ENCODE data around the gene ZMIZ1. TPM values are rescaled to one million over a fixed set of nuclear protein-coding genes. Genes with fewer than 3 reads are reported as not detected.

ZMIZ1 gene
- total and polyA plus RNA-seq, 2 experiments from 2014 or later: 9.2 to 30.9 TPM

DNA sequence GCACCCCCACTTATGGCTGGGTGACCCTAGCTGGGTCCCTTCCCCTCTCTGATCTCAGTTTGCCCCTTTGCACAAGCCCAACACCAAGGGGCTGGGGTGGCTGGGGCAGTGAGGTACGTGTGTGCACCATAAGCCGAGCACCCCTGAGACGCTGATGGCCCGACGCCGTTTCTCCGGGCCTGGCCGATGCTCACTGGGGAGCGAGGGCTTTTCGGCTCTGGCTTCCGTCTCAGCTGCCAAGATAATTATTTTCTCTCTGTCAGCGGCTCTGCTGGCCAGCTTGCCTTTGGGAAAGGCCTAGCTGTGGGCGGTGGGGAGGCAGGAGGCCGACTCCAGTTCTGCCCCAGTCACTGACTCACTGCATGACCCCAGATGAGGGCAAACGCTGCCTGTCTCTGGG is 91.0 kb downstream of the ZMIZ1 start:
- no peak overlapping the region for H3K4me2 ChIP-seq
- no peak overlapping the region for H3K27ac ChIP-seq (ENCODE audit: low read depth)
- H3K4me1 ChIP-seq (ENCODE audit: insufficient read depth): peaks cover 32% of the 10 kb centered on the region
- H3K79me2 ChIP-seq (replicated peaks; ENCODE audit: insufficient read depth): peaks cover 31% of the 10 kb centered on the region
- H3K4me3 Mint-ChIP-seq: no peak overlapping the region
- peaks cover 18% of the 10 kb centered on the region for H3K27me3 Mint-ChIP-seq (ENCODE audit: insufficient read depth, low read depth, poor library complexity)
- no peak overlapping the region for H2AFZ ChIP-seq
- H3K9me2 ChIP-seq (ENCODE audit: insufficient read depth): no peaks in the 10 kb centered on the region
- no peak overlapping the region for H3K4me3 ChIP-seq
- TF ChIP-seq REST (IDR thresholded peaks at IDR 0.05; ENCODE audit: unreplicated experiment): no peak
- TF ChIP-seq EZH2 (IDR thresholded peaks at IDR 0.05; ENCODE audit: low read depth, unreplicated experiment): no peak
- TF ChIP-seq EZH2phosphoT487 (IDR thresholded peaks at IDR 0.05; ENCODE audit: unreplicated experiment): no peak
- H3K9me3 Mint-ChIP-seq: no peaks in the 10 kb centered on the region
- no peaks in the 10 kb centered on the region for H3K36me3 Mint-ChIP-seq (ENCODE audit: low read depth)
- no peaks in the 10 kb centered on the region for H3K27me3 ChIP-seq (ENCODE audit: insufficient read depth)
- ATAC-seq (no peak), DNase-seq (ENCODE audit: low spot score) (no peak)
- H3K36me3 ChIP-seq (ENCODE audit: insufficient read depth): no peaks in the 10 kb centered on the region
- H3K4me1 Mint-ChIP-seq: peaks cover 63% of the 10 kb centered on the region
- H3K27ac Mint-ChIP-seq: no peak overlapping the region
- H3F3A ChIP-seq (replicated peaks; ENCODE audit: low read depth): no peaks in the 10 kb centered on the region
- 0 out of 2 replicates have a peak, but pooled peaks cover 2% of the 10 kb centered on the region for H4K20me1 ChIP-seq (replicated peaks; ENCODE audit: insufficient read depth)

DNA sequence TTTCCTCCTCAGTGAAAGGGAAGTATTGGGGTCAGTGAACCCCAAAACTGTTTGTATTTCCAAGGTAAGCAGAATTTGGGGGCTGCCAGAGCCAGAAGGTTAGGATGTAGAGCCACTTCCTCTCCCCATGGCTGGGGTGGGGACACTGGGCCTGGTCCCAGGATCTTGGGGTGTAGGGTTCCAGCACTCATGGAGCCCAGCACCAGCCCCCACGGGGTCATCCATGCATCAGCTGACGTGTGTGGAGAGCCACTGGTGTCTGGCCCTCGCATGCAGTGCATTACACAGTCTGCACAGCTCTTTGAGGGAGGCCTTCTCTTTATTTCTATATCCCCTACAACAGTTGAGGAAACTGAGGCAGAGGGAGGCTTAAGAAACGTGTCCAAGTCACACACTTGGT is 91.4 kb downstream of the ZMIZ1 start:
- Mint-ChIP-seq H3K27me3 (ENCODE audit: insufficient read depth, low read depth, poor library complexity) (peaks cover 15% of the 10 kb centered on the region), H3K9me3 (no peaks in the 10 kb centered on the region), H3K27ac (no peak overlapping the region), H3K4me3 (no peak overlapping the region), H3K4me1 (peaks cover 61% of the 10 kb centered on the region), H3K36me3 (ENCODE audit: low read depth) (no peaks in the 10 kb centered on the region)
- no peaks in the 10 kb centered on the region for H3F3A ChIP-seq (replicated peaks; ENCODE audit: low read depth)
- no peak for DNase-seq (ENCODE audit: low spot score)
- peaks cover 32% of the 10 kb centered on the region for H3K4me1 ChIP-seq (ENCODE audit: insufficient read depth)
- H3K36me3 ChIP-seq (ENCODE audit: insufficient read depth): no peaks in the 10 kb centered on the region
- ATAC-seq: no peak
- peaks cover 31% of the 10 kb centered on the region for H3K79me2 ChIP-seq (replicated peaks; ENCODE audit: insufficient read depth)
- TF ChIP-seq POLR2AphosphoS5 (IDR thresholded peaks at IDR 0.05; ENCODE audit: low read depth): no peak
- TF ChIP-seq, protein P1, sequence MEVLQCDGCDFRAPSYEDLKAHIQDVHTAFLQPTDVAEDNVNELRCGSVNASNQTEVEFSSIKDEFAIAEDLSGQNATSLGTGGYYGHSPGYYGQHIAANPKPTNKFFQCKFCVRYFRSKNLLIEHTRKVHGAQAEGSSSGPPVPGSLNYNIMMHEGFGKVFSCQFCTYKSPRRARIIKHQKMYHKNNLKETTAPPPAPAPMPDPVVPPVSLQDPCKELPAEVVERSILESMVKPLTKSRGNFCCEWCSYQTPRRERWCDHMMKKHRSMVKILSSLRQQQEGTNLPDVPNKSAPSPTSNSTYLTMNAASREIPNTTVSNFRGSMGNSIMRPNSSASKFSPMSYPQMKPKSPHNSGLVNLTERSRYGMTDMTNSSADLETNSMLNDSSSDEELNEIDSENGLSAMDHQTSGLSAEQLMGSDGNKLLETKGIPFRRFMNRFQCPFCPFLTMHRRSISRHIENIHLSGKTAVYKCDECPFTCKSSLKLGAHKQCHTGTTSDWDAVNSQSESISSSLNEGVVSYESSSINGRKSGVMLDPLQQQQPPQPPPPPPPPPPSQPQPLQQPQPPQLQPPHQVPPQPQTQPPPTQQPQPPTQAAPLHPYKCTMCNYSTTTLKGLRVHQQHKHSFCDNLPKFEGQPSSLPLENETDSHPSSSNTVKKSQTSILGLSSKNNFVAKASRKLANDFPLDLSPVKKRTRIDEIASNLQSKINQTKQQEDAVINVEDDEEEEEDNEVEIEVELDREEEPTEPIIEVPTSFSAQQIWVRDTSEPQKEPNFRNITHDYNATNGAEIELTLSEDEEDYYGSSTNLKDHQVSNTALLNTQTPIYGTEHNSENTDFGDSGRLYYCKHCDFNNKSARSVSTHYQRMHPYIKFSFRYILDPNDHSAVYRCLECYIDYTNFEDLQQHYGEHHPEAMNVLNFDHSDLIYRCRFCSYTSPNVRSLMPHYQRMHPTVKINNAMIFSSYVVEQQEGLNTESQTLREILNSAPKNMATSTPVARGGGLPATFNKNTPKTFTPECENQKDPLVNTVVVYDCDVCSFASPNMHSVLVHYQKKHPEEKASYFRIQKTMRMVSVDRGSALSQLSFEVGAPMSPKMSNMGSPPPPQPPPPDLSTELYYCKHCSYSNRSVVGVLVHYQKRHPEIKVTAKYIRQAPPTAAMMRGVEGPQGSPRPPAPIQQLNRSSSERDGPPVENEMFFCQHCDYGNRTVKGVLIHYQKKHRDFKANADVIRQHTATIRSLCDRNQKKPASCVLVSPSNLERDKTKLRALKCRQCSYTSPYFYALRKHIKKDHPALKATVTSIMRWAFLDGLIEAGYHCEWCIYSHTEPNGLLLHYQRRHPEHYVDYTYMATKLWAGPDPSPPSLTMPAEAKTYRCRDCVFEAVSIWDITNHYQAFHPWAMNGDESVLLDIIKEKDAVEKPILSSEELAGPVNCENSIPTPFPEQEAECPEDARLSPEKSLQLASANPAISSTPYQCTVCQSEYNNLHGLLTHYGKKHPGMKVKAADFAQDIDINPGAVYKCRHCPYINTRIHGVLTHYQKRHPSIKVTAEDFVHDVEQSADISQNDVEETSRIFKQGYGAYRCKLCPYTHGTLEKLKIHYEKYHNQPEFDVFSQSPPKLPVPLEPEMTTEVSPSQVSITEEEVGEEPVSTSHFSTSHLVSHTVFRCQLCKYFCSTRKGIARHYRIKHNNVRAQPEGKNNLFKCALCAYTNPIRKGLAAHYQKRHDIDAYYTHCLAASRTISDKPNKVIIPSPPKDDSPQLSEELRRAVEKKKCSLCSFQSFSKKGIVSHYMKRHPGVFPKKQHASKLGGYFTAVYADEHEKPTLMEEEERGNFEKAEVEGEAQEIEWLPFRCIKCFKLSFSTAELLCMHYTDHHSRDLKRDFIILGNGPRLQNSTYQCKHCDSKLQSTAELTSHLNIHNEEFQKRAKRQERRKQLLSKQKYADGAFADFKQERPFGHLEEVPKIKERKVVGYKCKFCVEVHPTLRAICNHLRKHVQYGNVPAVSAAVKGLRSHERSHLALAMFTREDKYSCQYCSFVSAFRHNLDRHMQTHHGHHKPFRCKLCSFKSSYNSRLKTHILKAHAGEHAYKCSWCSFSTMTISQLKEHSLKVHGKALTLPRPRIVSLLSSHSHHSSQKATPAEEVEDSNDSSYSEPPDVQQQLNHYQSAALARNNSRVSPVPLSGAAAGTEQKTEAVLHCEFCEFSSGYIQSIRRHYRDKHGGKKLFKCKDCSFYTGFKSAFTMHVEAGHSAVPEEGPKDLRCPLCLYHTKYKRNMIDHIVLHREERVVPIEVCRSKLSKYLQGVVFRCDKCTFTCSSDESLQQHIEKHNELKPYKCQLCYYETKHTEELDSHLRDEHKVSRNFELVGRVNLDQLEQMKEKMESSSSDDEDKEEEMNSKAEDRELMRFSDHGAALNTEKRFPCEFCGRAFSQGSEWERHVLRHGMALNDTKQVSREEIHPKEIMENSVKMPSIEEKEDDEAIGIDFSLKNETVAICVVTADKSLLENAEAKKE (CRISPR knock-in tag; IDR thresholded peaks at IDR 0.05): no peak
- no peak for TF ChIP-seq NANOG (IDR thresholded peaks at IDR 0.05; ENCODE audit: borderline replicate concordance)
- no peak for TF ChIP-seq JUNB (IDR thresholded peaks at IDR 0.05; ENCODE audit: unreplicated experiment)
- TF ChIP-seq EZH2phosphoT487 (IDR thresholded peaks at IDR 0.05; ENCODE audit: unreplicated experiment): no peak
- TF ChIP-seq ZNF114 (CRISPR knock-in tag; IDR thresholded peaks at IDR 0.05): no peak
- TF ChIP-seq, protein P2, sequence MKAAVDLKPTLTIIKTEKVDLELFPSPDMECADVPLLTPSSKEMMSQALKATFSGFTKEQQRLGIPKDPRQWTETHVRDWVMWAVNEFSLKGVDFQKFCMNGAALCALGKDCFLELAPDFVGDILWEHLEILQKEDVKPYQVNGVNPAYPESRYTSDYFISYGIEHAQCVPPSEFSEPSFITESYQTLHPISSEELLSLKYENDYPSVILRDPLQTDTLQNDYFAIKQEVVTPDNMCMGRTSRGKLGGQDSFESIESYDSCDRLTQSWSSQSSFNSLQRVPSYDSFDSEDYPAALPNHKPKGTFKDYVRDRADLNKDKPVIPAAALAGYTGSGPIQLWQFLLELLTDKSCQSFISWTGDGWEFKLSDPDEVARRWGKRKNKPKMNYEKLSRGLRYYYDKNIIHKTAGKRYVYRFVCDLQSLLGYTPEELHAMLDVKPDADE (IDR thresholded peaks at IDR 0.05): no peak
- H3K27ac ChIP-seq (ENCODE audit: low read depth): no peak overlapping the region
- 0 out of 2 replicates have a peak, but pooled peaks cover 2% of the 10 kb centered on the region for H4K20me1 ChIP-seq (replicated peaks; ENCODE audit: insufficient read depth)
- no peaks in the 10 kb centered on the region for H3K9me2 ChIP-seq (ENCODE audit: insufficient read depth)
- H3K27me3 ChIP-seq (ENCODE audit: insufficient read depth): no peaks in the 10 kb centered on the region
- no peak overlapping the region for H2AFZ ChIP-seq
- no peak overlapping the region for H3K4me2 ChIP-seq
- H3K4me3 ChIP-seq: no peak overlapping the region

Measured in GM23338 (cell line).